Stomach (tissue), 9 donors: ENCODE data around the gene AATF. TPM values are rescaled to one million over a fixed set of nuclear protein-coding genes. Genes with fewer than 3 reads are reported as not detected.

Experiments used
- DNase-seq, 2 donors: peaks; one replicate each; pipeline versions ENCODE4 v3.0.0 to v3.0.0-alpha.2; 2013 to 2019
- H3K27ac ChIP-seq, 5 donors: fragments of 200-600 bp in 4 of 5; sonication (generic) in 4 of 5; one replicate each; pipeline ENCODE4 v1.5.1; 2013 to 2019; ENCODE audit warnings: mild to moderate bottlenecking in 1 of 5, moderate library complexity in 1 of 5
- H3K27me3 ChIP-seq, 3 donors: fragments of 200-600 bp; sonication (generic); one replicate each; pipeline ENCODE4 v1.5.1; 2017 to 2019; ENCODE audit warnings: mixed run types in 1 of 3
- H3K36me3 ChIP-seq, 4 donors: fragments of 200-600 bp; sonication (generic); 1 replicate in 3 of 4; 2 replicates in 1 of 4; pipeline ENCODE4 v1.5.1; 2016 to 2019
- H3K4me1 ChIP-seq, 4 donors: fragments of 200-600 bp; sonication (generic); one replicate each; pipeline ENCODE4 v1.5.1; 2016 to 2019
- H3K4me3 ChIP-seq, 4 donors: fragments of 200-600 bp; sonication (generic) in 3 of 4; one replicate each; pipeline ENCODE4 v1.5.1; 2016 to 2019; ENCODE audit warnings: mild to moderate bottlenecking in 1 of 4
- H3K9me3 ChIP-seq, 4 donors: fragments of 200-600 bp; sonication (generic); one replicate each; pipeline ENCODE4 v1.5.1; 2016 to 2019
- CTCF ChIP-seq, 7 experiments: fragments of 450-650 bp in 4 of 7; fragments of 200-600 bp in 3 of 7; sonication (generic) in 3 of 7; IDR thresholded peaks; one replicate each; pipeline ENCODE4 v1.5.1; 2016 to 2019; ENCODE audit warnings: antibody characterized with exemption in 7 of 7, control low read depth in 2 of 7, mild to moderate bottlenecking in 1 of 7
- EP300 ChIP-seq: sonication (generic); formaldehyde crosslinking; IDR thresholded peaks from one replicate; pipeline ENCODE4 v1.6.1; 2017; ENCODE audit warnings: antibody characterized with exemption
- POLR2A ChIP-seq, 4 donors: fragments of 450-650 bp; IDR thresholded peaks; one replicate each; pipeline ENCODE4 v1.6.1; 2016; ENCODE audit warnings: antibody characterized with exemption in 4 of 4, control low read depth in 2 of 4, mild to moderate bottlenecking in 1 of 4, moderate library complexity in 1 of 4
- POLR2AphosphoS5 ChIP-seq, 3 donors: sonication (generic); formaldehyde crosslinking; IDR thresholded peaks; one replicate each; pipeline ENCODE4 v1.6.1; 2016; ENCODE audit warnings: antibody characterized with exemption in 3 of 3
- WGBS, 5 donors: extraction: QIAGEN DNeasy Blood & Tissue Kit in 3 of 5; methylation state at CpG; one replicate each; pipeline versions ENCODE4 v1.1.5 to v1.1.7; 2013 to 2018; 5-methylcytosine and 5-hydroxymethylcytosine counted together
- intact Hi-C: fragments of 100-400 bp; cut with DNase I; formaldehyde crosslinking; loops from one replicate; pipeline ENCODE4 v1.15.1; 2023; ENCODE audit warnings: low total_unique reads
- polyA plus RNA-seq, 3 donors: library from polyadenylated mRNA; stranded (reverse); fragments of 200-250 nt; gene quantifications; one replicate each; pipeline ENCODE4 v1.2.3, GENCODE V29; 2013
- total RNA-seq, 5 donors: library from RNA; depleted of rRNA; stranded (reverse); fragments of >200 nt; gene quantifications; one replicate each; pipeline versions ENCODE4 v1.1.0 to v1.2.3, GENCODE V29; 2014 to 2016
- donor health status: healthy with polysubstance abuse.
- donor health status: Bipolar disorder and iron deficiency.
- donor health status: healthy.

AATF gene
- total and polyA plus RNA-seq, 8 donors = 5.3 to 52.7 (median 24.7) TPM

- intact Hi-C loops = no loop called here
Measured at GRCh38 chr17:37024181-37024637, 75.5 kb downstream of the AATF start.

GRCh38 chr17:37025238-37025637 is 76.5 kb downstream of the AATF start:
- no peak for TF ChIP-seq CTCF (IDR thresholded peaks at IDR 0.05)
- no peak for TF ChIP-seq POLR2AphosphoS5 (IDR thresholded peaks at IDR 0.05)
- TF ChIP-seq EP300 = no peak
- no peak for TF ChIP-seq POLR2A (IDR thresholded peaks at IDR 0.05)
- no peaks in the 10 kb centered on the region for H3K27me3 ChIP-seq
- peaks cover 0 to 9% (median 6%) of the 10 kb centered on the region in 4 donors for H3K4me1 ChIP-seq
- H3K4me3 ChIP-seq = no peak overlapping the region
- intact Hi-C loops = no loop called here
- H3K36me3 ChIP-seq = peaks cover 0 to 44% (median 22%) of the 10 kb centered on the region in 4 donors
- no peaks in the 10 kb centered on the region for H3K9me3 ChIP-seq
- H3K27ac ChIP-seq = no peak overlapping the region
- 75 to 81% (median 78%) methylated on average over 8 of the region's 8 CpGs for WGBS, 5 donors
- no peak for DNase-seq

More at GRCh38 chr17:37024181-37024637, 75.5 kb downstream of the AATF start:
- WGBS, 5 donors = 20 to 40% (median 26%) methylated on average over 3 of the region's 3 CpGs
- no peak overlapping the region for H3K4me3 ChIP-seq
- peaks cover 0 to 53% (median 25%) of the 10 kb centered on the region in 4 donors for H3K36me3 ChIP-seq
- no peak for DNase-seq
- H3K27me3 ChIP-seq = no peaks in the 10 kb centered on the region
- no peaks in the 10 kb centered on the region for H3K9me3 ChIP-seq
- no peak overlapping the region for H3K27ac ChIP-seq
- no peak for TF ChIP-seq POLR2A (IDR thresholded peaks at IDR 0.05)
- no peak for TF ChIP-seq POLR2AphosphoS5 (IDR thresholded peaks at IDR 0.05)
- no peak for TF ChIP-seq CTCF (IDR thresholded peaks at IDR 0.05)
- TF ChIP-seq EP300 = no peak
- peaks cover 0 to 9% (median 6%) of the 10 kb centered on the region in 4 donors for H3K4me1 ChIP-seq

GRCh38 chr17:37025847-37026530 is 77.2 kb downstream of the AATF start:
- TF ChIP-seq POLR2A (IDR thresholded peaks at IDR 0.05) (no peak), POLR2AphosphoS5 (IDR thresholded peaks at IDR 0.05) (no peak), EP300 (no peak)
- WGBS, 5 donors = 87 to 100% (median 91%) methylated on average over 2 of the region's 2 CpGs
- no peak for DNase-seq
- H3K9me3 ChIP-seq = no peaks in the 10 kb centered on the region
- no peak overlapping the region for H3K4me3 ChIP-seq
- no peaks in the 10 kb centered on the region for H3K27me3 ChIP-seq
- peaks cover 0 to 9% (median 6%) of the 10 kb centered on the region in 4 donors for H3K4me1 ChIP-seq
- peaks cover 0 to 41% (median 29%) of the 10 kb centered on the region in 4 donors for H3K36me3 ChIP-seq
- intact Hi-C loops = no loop called here
- no peak overlapping the region for H3K27ac ChIP-seq

GRCh38 chr17:37026531-37026869 is 77.7 kb downstream of the AATF start:
- intact Hi-C loops = no loop called here

More at GRCh38 chr17:37026531-37026869, 77.7 kb downstream of the AATF start:
- Histone ChIP-seq H3K4me1 (peaks cover 0 to 9% (median 6%) of the 10 kb centered on the region in 4 donors), H3K4me3 (no peak overlapping the region), H3K27ac (no peak overlapping the region), H3K9me3 (no peaks in the 10 kb centered on the region), H3K27me3 (no peaks in the 10 kb centered on the region), H3K36me3 (peaks cover 0 to 42% (median 31%) of the 10 kb centered on the region in 4 donors)
- TF ChIP-seq CTCF (IDR thresholded peaks at IDR 0.05) (no peak), EP300 (no peak), POLR2AphosphoS5 (IDR thresholded peaks at IDR 0.05) (no peak), POLR2A (IDR thresholded peaks at IDR 0.05) (no peak)
- DNase-seq = no peak
- 78 to 96% (median 87%) methylated on average over 1 of the region's 1 CpG for WGBS, 5 donors
